Measurements from ENCODE around the gene TTLL9. TPM values are rescaled to one million over a fixed set of nuclear protein-coding genes. Genes with fewer than 3 reads are reported as not detected.

Gene TTLL9
- total RNA-seq (2016; rRNA removed; fragmentation: Illumina TruSeq; extraction: Trizol) (not detected in 2 replicates), polyA plus RNA-seq (2011; rRNA removed) (0.05 TPM in 1 of 2 replicates, not detected in the other), polyA minus RNA-seq (2011; rRNA and poly(A)+ RNA removed; ENCODE audit: low replicate concordance) (not detected in 2 replicates), Bru-seq, nascent RNA (percentile 15 among the genes with signal in this experiment), BruChase-seq, experiment 1, labeled RNA remaining after a 6-hour chase (percentile 7 among the genes with signal in this experiment), BruChase-seq, experiment 2, labeled RNA remaining after a 2-hour chase (percentile 8 among the genes with signal in this experiment)
- total RNA-seq (2016; cell fraction: cytosol; rRNA removed; fragmentation: Illumina TruSeq; extraction: Trizol; ENCODE audit: low read depth), result not detected in 2 replicates
- not detected in 2 replicates for total RNA-seq (2016; cell fraction: insoluble cytoplasmic fraction; rRNA removed; fragmentation: Illumina TruSeq; extraction: Trizol)
- not detected in 2 replicates for total RNA-seq (2016; cell fraction: membrane; rRNA removed; fragmentation: Illumina TruSeq; extraction: Trizol)
- total RNA-seq (2016; cell fraction: nucleus; rRNA removed; fragmentation: Illumina TruSeq; extraction: Trizol), result not detected in 2 replicates
- polyA plus RNA-seq (2011; cell fraction: cytosol; rRNA removed), result not detected in 2 replicates
- 0.14 TPM in 1 of 2 replicates, not detected in the other for polyA plus RNA-seq (2011; cell fraction: nucleus; rRNA removed)
- polyA plus RNA-seq (2012), result not detected in 2 replicates
- polyA plus RNA-seq (2016; cell fraction: cytosol; fragmentation: Illumina TruSeq; extraction: Trizol; ENCODE audit: low read depth), result not detected in 2 replicates
- polyA plus RNA-seq (2016; cell fraction: insoluble cytoplasmic fraction; fragmentation: Illumina TruSeq; extraction: Trizol; ENCODE audit: low read depth), result not detected in 2 replicates
- polyA plus RNA-seq (2016; cell fraction: membrane; fragmentation: Illumina TruSeq; extraction: Trizol; ENCODE audit: low read depth), result not detected in 2 replicates
- not detected in 2 replicates for polyA plus RNA-seq (2016; cell fraction: nucleus; fragmentation: Illumina TruSeq; extraction: Trizol; ENCODE audit: insufficient read depth, low read depth)
- not detected in 2 replicates for polyA minus RNA-seq (2011; cell fraction: cytosol; rRNA and poly(A)+ RNA removed)
- polyA minus RNA-seq (2011; cell fraction: nucleus; rRNA and poly(A)+ RNA removed), result not detected in 2 replicates
- long read RNA-seq, experiment 1, result 0 reads
- long read RNA-seq, experiment 2, result 0 reads

GRCh38 chr20:31869942-31870725 is at the start of gene TTLL9, which contains the start of gene DUSP15:
Gene TTLL9, plus strand, starts transcription at chr20:31870634. Its CDS starts 493 bp downstream, at chr20:31871127.
Gene DUSP15, minus strand, starts transcription at chr20:31870527. Its CDS starts 190 bp downstream, at chr20:31870337.
- Histone ChIP-seq H3K27ac (ENCODE audit: extremely low read length, insufficient read depth, low read length) (no peak within 1 kb of the TSS), H3K9ac (ENCODE audit: insufficient read depth, low read depth, low read length) (peak within 1 kb of the TSS; percentile 55; the same call in 1 of the 2 replicates), H3K4me1 (ENCODE audit: insufficient read depth, low read length) (peaks cover 20% of the 10 kb centered on the region), H3K36me3 (replicated peaks in 1 of 2; ENCODE audit: control insufficient read depth in 1 of 2, insufficient read depth in 2 of 2, low read length in 2 of 2) (no peaks in the 10 kb centered on the region), H3K4me2 (ENCODE audit: low read depth, low read length) (peak within 1 kb of the TSS; percentile 99), H4K20me1 (ENCODE audit: insufficient read depth, low read length) (no peaks in the 10 kb centered on the region), H3K79me2 (ENCODE audit: insufficient read depth, low read length) (no peaks in the 10 kb centered on the region), H2AFZ (ENCODE audit: low read length) (peak within 1 kb of the TSS; percentile 1), H3K27me3 (ENCODE audit: control insufficient read depth in 1 of 2, insufficient read depth in 2 of 2, low read length in 2 of 2) (peaks cover 14 to 55% of the 10 kb centered on the region in 2 experiments; a peak in 4 of 5 replicates), H3K9me3 (ENCODE audit: low read length) (no peaks in the 10 kb centered on the region), H3K4me3 (replicated peaks in 1 of 3; ENCODE audit: insufficient read depth in 1 of 3, low read depth in 2 of 3, low read length in 3 of 3) (peak within 1 kb of the TSS; percentile 56 to 85 (median 57))
- BruUV-seq (replicated peaks), result no TSS peak
- DNase-seq (ENCODE audit: low spot score), result no peak
- ChIA-PET POLR2A (interaction anchor here (0.6 to 1.5 kb wide), 2 partner anchors 8 to 10 kb away, joined by 3 to 9 read pairs; no protein-coding TSS in a partner anchor), CTCF (ENCODE audit: low intra/inter-chr PET ratio, low total read pairs) (no interaction called here)
- in situ Hi-C loops (cut with HindIII; ENCODE audit: extremely low pct_ligation_motif_present, low pct_unique_long_range_greater_than_20kb) (no loop called here), intact Hi-C loops (cut with micrococcal nuclease; ENCODE audit: unreplicated experiment) (no loop called here)
- FAIRE-seq, result no peak
- peak; percentile 79 for ATAC-seq
- 2% methylated on average over 35 of the region's 80 CpGs for WGBS (ENCODE audit: low lambda C conversion rate)
- peak; percentile 83; the same call in 1 of the 2 replicates for TF ChIP-seq IRF9 (CRISPR knock-in tag; IDR thresholded peaks at IDR 0.05; ENCODE audit: borderline replicate concordance)
- no peak for TF ChIP-seq SP2 (CRISPR knock-in tag; IDR thresholded peaks at IDR 0.05)
- 0 out of 2 replicates have a peak, but pooled peaks have one; percentile 2 for TF ChIP-seq BORCS8-MEF2B (CRISPR knock-in tag; IDR thresholded peaks at IDR 0.05)
- TF ChIP-seq NR0B2 (CRISPR knock-in tag; IDR thresholded peaks at IDR 0.05), result peak; percentile 18; the same call in 1 of the 2 replicates
- 0 out of 2 replicates have a peak, but pooled peaks have one; percentile 21 for TF ChIP-seq CBFB (CRISPR knock-in tag; IDR thresholded peaks at IDR 0.05)
- TF ChIP-seq PAX8 (CRISPR knock-in tag; IDR thresholded peaks at IDR 0.05; ENCODE audit: borderline replicate concordance), result 0 out of 2 replicates have a peak, but pooled peaks have one; percentile 44
- peak; percentile 74 for TF ChIP-seq HES4 (CRISPR knock-in tag; IDR thresholded peaks at IDR 0.05; ENCODE audit: borderline replicate concordance)
- no peak for TF ChIP-seq PHF21A (CRISPR knock-in tag; IDR thresholded peaks at IDR 0.05)
- 0 out of 2 replicates have a peak, but pooled peaks have one; percentile 69 for TF ChIP-seq SP4 (CRISPR knock-in tag; IDR thresholded peaks at IDR 0.05)
- no peak for TF ChIP-seq ZNF704 (CRISPR knock-in tag; IDR thresholded peaks at IDR 0.05; ENCODE audit: borderline replicate concordance)
- no peak for TF ChIP-seq ZNF589 (CRISPR knock-in tag; conservative IDR thresholded peaks at IDR 0.05)
- TF ChIP-seq MXD1 (CRISPR knock-in tag; IDR thresholded peaks at IDR 0.05), result peak; percentile 38; the same call in 1 of the 2 replicates
- TF ChIP-seq CAMTA2 (CRISPR knock-in tag; IDR thresholded peaks at IDR 0.05; ENCODE audit: borderline replicate concordance), result 0 out of 2 replicates have a peak, but pooled peaks have one; percentile 80
- TF ChIP-seq ZMYM4 (CRISPR knock-in tag; IDR thresholded peaks at IDR 0.05), result 0 out of 2 replicates have a peak, but pooled peaks have one; percentile 8
- 0 out of 2 replicates have a peak, but pooled peaks have one; percentile 17 for TF ChIP-seq EED (CRISPR knock-in tag; IDR thresholded peaks at IDR 0.05)

Measured in HepG2 (cell line).